Upper lobe of right lung (tissue), 1 donor: ENCODE results near the gene NPAS3. TPM values are rescaled to one million over a fixed set of nuclear protein-coding genes. Genes with fewer than 3 reads are reported as not detected.

Source experiments
- ATAC-seq: fragments of 200-7000 bp; cut with Tn5 transposase; one replicate; pipeline ENCODE4 v1.9.1; 2020; ENCODE audit warnings: mild to moderate bottlenecking, moderate library complexity
- DNase-seq: peaks from one replicate; pipeline ENCODE4 v3.0.0-alpha.2; 2020
- H3K27ac ChIP-seq: fragments of 200-600 bp; one replicate; pipeline ENCODE4 v1.8.0; 2022
- H3K27me3 ChIP-seq: fragments of 200-600 bp; one replicate; pipeline ENCODE4 v1.8.0; 2022; ENCODE audit warnings: mild to moderate bottlenecking
- H3K36me3 ChIP-seq: fragments of 200-600 bp; one replicate; pipeline ENCODE4 v1.8.0; 2022
- H3K4me1 ChIP-seq: fragments of 200-600 bp; one replicate; pipeline ENCODE4 v1.8.0; 2022
- H3K4me3 ChIP-seq: fragments of 200-600 bp; one replicate; pipeline ENCODE4 v1.8.0; 2022; ENCODE audit warnings: mild to moderate bottlenecking
- H3K9me3 ChIP-seq: fragments of 200-600 bp; one replicate; pipeline ENCODE4 v1.8.0; 2022
- CTCF ChIP-seq: fragments of 200-600 bp; IDR thresholded peaks from one replicate; pipeline ENCODE4 v1.8.0; 2022; ENCODE audit warnings: antibody characterized with exemption
- intact Hi-C: fragments of 100-400 bp; cut with DNase I; formaldehyde crosslinking; loops from one replicate; pipeline ENCODE4 v1.11.0; 2022
- total RNA-seq: library from RNA; stranded (reverse); fragmentation: NEBNext Ultra II Directional; extraction: Animal tissue kit (Norgen Biotek cat#: 25700); gene quantifications from one replicate; pipeline ENCODE4 v1.2.1, GENCODE V29; 2021
- donor health status: DM: no; HTN: yes; CAD: no; lungs with severe emphysema.

The NPAS3 gene
- total RNA-seq, 1 donor from 2014 or later: 1.2 TPM

DNA sequence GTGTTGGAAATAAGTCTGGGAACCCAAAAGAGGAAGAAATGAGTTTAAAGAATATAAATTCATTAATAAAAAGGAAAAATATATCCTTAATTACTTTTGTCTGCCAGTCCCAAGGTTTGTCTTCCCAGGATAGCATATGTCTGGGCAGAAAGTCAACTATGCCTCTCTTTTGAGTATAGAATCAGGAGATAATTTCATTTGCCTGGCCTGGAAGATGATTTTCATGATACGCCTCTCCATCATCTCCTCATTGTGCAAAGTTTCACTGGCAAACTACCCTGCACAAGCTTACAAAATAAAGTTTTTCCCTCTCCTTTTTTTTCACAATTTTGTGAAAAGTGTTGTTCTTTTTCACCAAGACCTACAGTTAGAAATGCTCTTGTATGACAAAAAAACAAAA lies 671.4 kb downstream of the NPAS3 start:
- ATAC-seq (no peak), DNase-seq (no peak)
- H3K9me3 ChIP-seq: no peaks in the 10 kb centered on the region
- no peaks in the 10 kb centered on the region for H3K36me3 ChIP-seq
- no peak for TF ChIP-seq CTCF
- no peaks in the 10 kb centered on the region for H3K27me3 ChIP-seq
- H3K4me1 ChIP-seq: no peaks in the 10 kb centered on the region
- no peak overlapping the region for H3K4me3 ChIP-seq
- intact Hi-C loops: no loop called here
- no peak overlapping the region for H3K27ac ChIP-seq

DNA sequence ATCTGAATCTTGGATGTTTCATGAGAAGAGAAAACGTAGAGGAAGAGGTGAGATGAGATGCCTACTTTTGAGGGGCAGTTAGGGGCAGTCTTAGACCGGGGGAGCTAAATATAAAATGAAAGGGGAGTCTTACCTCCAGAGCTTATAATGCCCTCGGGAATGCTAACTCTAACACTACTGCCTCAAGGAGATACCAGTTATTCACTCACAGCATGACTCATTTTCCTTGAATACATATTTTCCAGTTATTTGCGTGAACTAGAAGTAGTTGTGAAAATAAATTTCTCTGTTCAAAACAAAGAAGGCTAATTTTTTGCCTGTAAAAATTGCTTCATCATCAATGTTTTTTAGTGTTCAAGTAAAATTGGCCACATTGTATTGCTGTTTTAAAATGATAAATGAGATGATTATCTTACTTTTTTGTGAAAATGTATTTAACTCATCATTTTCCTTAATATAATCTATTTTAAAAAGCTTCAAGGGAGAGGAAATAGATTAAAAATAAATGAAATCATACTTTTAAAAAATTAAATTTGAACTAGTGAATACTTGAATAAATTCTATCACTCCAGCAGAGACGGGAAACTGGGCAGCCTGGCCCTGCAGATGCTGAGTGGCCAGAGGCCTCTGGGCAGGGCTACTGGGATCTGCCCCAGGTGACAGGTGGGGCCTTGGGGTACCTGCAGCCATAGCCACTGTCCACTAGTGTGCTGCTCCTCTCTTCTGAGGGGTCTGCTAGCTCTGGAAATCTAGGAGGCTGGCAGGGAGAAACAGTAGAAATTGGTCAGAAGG lies 672.9 kb downstream of the NPAS3 start:
- Histone ChIP-seq H3K4me3 (no peak overlapping the region), H3K36me3 (no peaks in the 10 kb centered on the region), H3K4me1 (no peaks in the 10 kb centered on the region), H3K27me3 (no peaks in the 10 kb centered on the region), H3K9me3 (no peaks in the 10 kb centered on the region), H3K27ac (no peak overlapping the region)
- intact Hi-C loops: no loop called here
- DNase-seq (no peak), ATAC-seq (no peak)
- TF ChIP-seq CTCF: no peak

- H3K4me1 ChIP-seq: no peaks in the 10 kb centered on the region
- ATAC-seq: no peak
Measured at GRCh38 chr14:33612197-33612505, 673.5 kb downstream of the NPAS3 start.

GRCh38 chr14:33617154-33617553 lies 678.5 kb downstream of the NPAS3 start:
- no peak for ATAC-seq
- no peak for DNase-seq
- H3K4me3 ChIP-seq: no peak overlapping the region
- no peaks in the 10 kb centered on the region for H3K27me3 ChIP-seq
- no peaks in the 10 kb centered on the region for H3K9me3 ChIP-seq
- H3K4me1 ChIP-seq: no peaks in the 10 kb centered on the region
- no peak overlapping the region for H3K27ac ChIP-seq
- no peaks in the 10 kb centered on the region for H3K36me3 ChIP-seq
- intact Hi-C loops: no loop called here
- TF ChIP-seq CTCF: no peak

More at GRCh38 chr14:33612197-33612505, 673.5 kb downstream of the NPAS3 start:
- DNase-seq: no peak
- H3K36me3 ChIP-seq: no peaks in the 10 kb centered on the region
- intact Hi-C loops: no loop called here
- H3K9me3 ChIP-seq: no peaks in the 10 kb centered on the region
- no peak for TF ChIP-seq CTCF
- H3K27me3 ChIP-seq: no peaks in the 10 kb centered on the region
- no peak overlapping the region for H3K27ac ChIP-seq
- H3K4me3 ChIP-seq: no peak overlapping the region

DNA sequence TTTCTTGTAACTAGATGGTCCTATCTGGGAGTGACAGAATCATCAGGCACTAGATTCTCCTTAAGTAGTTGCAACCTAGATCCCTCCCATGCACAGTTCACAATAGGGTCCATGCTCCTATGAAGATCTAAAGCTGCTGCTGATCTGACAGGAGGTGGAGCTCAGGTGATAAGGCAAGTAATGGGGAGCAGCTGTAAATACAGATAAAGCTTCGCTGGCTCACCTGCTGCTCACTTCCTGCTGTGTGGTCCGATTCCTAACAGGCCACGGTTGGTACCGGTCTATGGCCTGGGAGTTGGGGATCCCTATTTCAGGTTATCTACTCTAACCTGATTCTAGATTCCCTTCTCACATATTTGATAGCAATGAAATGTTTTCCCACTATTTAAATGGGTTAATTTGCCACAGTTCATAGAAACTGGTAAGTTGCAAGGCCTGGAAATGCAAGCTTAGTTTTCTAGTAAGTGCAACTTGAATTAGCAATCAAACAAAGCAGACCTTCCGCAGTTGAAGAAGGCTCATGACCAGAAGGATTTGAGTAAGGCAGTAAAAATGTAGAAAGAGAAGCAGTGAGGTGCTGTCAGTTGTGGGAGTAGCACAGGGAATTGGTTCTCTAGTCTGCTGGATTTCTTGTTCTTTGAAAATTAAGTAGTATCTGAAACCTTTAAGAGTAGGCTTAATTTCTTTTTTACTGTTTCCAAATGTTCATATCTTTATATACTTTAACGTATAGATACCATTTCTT lies 679.9 kb downstream of the NPAS3 start:
- Histone ChIP-seq H3K27me3 (no peaks in the 10 kb centered on the region), H3K4me1 (no peaks in the 10 kb centered on the region), H3K27ac (no peak overlapping the region), H3K36me3 (no peaks in the 10 kb centered on the region), H3K9me3 (no peaks in the 10 kb centered on the region), H3K4me3 (no peak overlapping the region)
- ATAC-seq (no peak), DNase-seq (no peak)
- no peak for TF ChIP-seq CTCF
- intact Hi-C loops: no loop called here
